PC-3 (cell line): ENCODE measurements around the gene GADL1. TPM values are rescaled to one million over a fixed set of nuclear protein-coding genes. Genes with fewer than 3 reads are reported as not detected.

Experiments used
- ATAC-seq: fragments of 200-7000 bp; cut with Tn5 transposase; 2 replicates; pipeline ENCODE4 v1.9.1; 2020; ENCODE audit warnings: mild to moderate bottlenecking, moderate library complexity
- BruUV-seq: library from RNA; stranded (reverse); fragments of 400-500 nt; replicated peaks from 2 replicates; lab custom pipeline; 2021; lab: Mats Ljungman, UMichigan
- CTCF ChIA-PET: fragments of 300-600 bp; sonication (Branson Sonifier 250); formaldehyde crosslinking; loops from one replicate; lab custom pipeline; 2022; ENCODE audit warnings: antibody characterized with exemption; lab: Charles Lee
- POLR2A ChIA-PET: fragments of 300-600 bp; sonication (Branson Sonifier 250); formaldehyde crosslinking; loops from one replicate; lab custom pipeline; 2022; ENCODE audit warnings: antibody characterized with exemption; ENCODE audit not compliant: unreplicated experiment; lab: Charles Lee
- DNase-seq: peaks from one replicate; pipeline ENCODE4 v3.0.0-alpha.2; 2015
- H2AFZ ChIP-seq: fragments of 300-600 bp; sonication (generic); 2 replicates; pipeline ENCODE4 v1.6.0; 2016; ENCODE audit warnings: antibody characterized with exemption, low read length
- H3F3A ChIP-seq: fragments of 300-600 bp; sonication (generic); one replicate; pipeline ENCODE4 v1.6.0; 2017; ENCODE audit warnings: antibody characterized with exemption, low read length, control low read depth, mild to moderate bottlenecking; ENCODE audit not compliant: unreplicated experiment
- H3K27ac ChIP-seq: fragments of 300-600 bp; sonication (generic); 2 replicates; pipeline ENCODE4 v1.5.1; 2016; ENCODE audit warnings: mild to moderate bottlenecking, low read length
- H3K27me3 ChIP-seq: fragments of 300-600 bp; sonication (generic); 2 replicates; pipeline ENCODE4 v1.6.1; 2016; ENCODE audit warnings: low read length, mixed read lengths
- H3K36me3 ChIP-seq: fragments of 300-600 bp; sonication (generic); 2 replicates; pipeline ENCODE4 v1.6.1; 2016; ENCODE audit warnings: low read depth, mixed run types, low read length, mixed read lengths
- H3K4me1 ChIP-seq: fragments of 300-600 bp; sonication (generic); 2 replicates; pipeline ENCODE4 v1.5.1; 2016; ENCODE audit warnings: low read length; ENCODE audit not compliant: insufficient read depth
- H3K4me2 ChIP-seq: fragments of 300-600 bp; sonication (generic); 2 replicates; pipeline ENCODE4 v1.6.0; 2016; ENCODE audit warnings: low read length
- H3K4me3 ChIP-seq: fragments of 300-600 bp; sonication (generic); 2 replicates; pipeline ENCODE4 v1.5.1; 2016; ENCODE audit warnings: mild to moderate bottlenecking, low read length, mixed read lengths
- H3K79me2 ChIP-seq: fragments of 300-600 bp; sonication (generic); 2 replicates; pipeline ENCODE4 v1.6.1; 2017; ENCODE audit warnings: low read length, mixed read lengths
- H3K9ac ChIP-seq: fragments of 300-600 bp; sonication (generic); 2 replicates; pipeline ENCODE4 v1.6.0; 2016; ENCODE audit warnings: mild to moderate bottlenecking, low read length
- H3K9me2 ChIP-seq: fragments of 300-600 bp; sonication (generic); replicated peaks from 2 replicates; pipeline ENCODE4 v1.6.1; 2016; ENCODE audit warnings: mixed run types, low read length, mixed read lengths
- H3K9me3 ChIP-seq: fragments of 300-600 bp; sonication (generic); 2 replicates; pipeline ENCODE4 v1.6.1; 2016; ENCODE audit warnings: low read length, mixed read lengths
- H4K20me1 ChIP-seq: fragments of 300-600 bp; sonication (generic); 2 replicates; pipeline ENCODE4 v1.6.1; 2016; ENCODE audit warnings: low read length, mixed read lengths
- CTCF ChIP-seq: fragments of 300-600 bp; sonication (generic); conservative IDR thresholded peaks from 2 replicates; pipeline ENCODE4 v1.5.1; 2017; ENCODE audit warnings: antibody characterized with exemption, low read depth, mild to moderate bottlenecking, low read length
- EZH2 ChIP-seq: fragments of 300-600 bp; sonication (generic); IDR thresholded peaks from one replicate; pipeline ENCODE4 v1.6.1; 2017; ENCODE audit warnings: antibody characterized with exemption, mild to moderate bottlenecking, low read length; ENCODE audit not compliant: unreplicated experiment
- EZH2phosphoT487 ChIP-seq: fragments of 300-600 bp; sonication (generic); IDR thresholded peaks from 2 replicates; pipeline ENCODE4 v1.6.1; 2018; ENCODE audit warnings: mild to moderate bottlenecking, antibody characterized with exemption, low read length, borderline replicate concordance
- intact Hi-C: fragments of 100-400 bp; cut with micrococcal nuclease; formaldehyde crosslinking; loops from 2 replicates; pipeline ENCODE4 v1.9.0; 2023
- total RNA-seq: library from RNA; depleted of rRNA; stranded (reverse); fragments of >200 nt; gene quantifications from 2 replicates; pipeline ENCODE4 v1.2.3, GENCODE V29; 2014

The GADL1 gene
- total RNA-seq, 1 experiment from 2014 or later: not detected

- TF ChIP-seq EZH2 (no peak), EZH2phosphoT487 (no peak), CTCF (no peak)
These were observed 207.7 kb downstream of the GADL1 start for GRCh38 chr3:30686799-30687198.

GRCh38 chr3:30686176-30686575 is 208.3 kb downstream of the GADL1 start:
- H3K27ac ChIP-seq: no peak overlapping the region
- no peaks in the 10 kb centered on the region for H3K9me3 ChIP-seq
- no peak overlapping the region for H3K4me2 ChIP-seq
- H3K9me2 ChIP-seq: no peaks in the 10 kb centered on the region
- BruUV-seq: no TSS peak
- no peak overlapping the region for H2AFZ ChIP-seq
- DNase-seq (no peak), ATAC-seq (no peak)
- intact Hi-C loops: loop anchor here (5.0 to 10.0 kb wide), 2 partner anchors 344 to 401 kb away; no protein-coding TSS in a partner anchor
- peaks cover 66% of the 10 kb centered on the region for H3K4me1 ChIP-seq
- H3K9ac ChIP-seq: no peak overlapping the region
- no peaks in the 10 kb centered on the region for H3K27me3 ChIP-seq
- H4K20me1 ChIP-seq: no peaks in the 10 kb centered on the region
- ChIA-PET CTCF (no interaction called here), POLR2A (interaction anchor here (0.7 kb wide), 1 partner anchor 31 kb away, joined by 3 read pairs; no protein-coding TSS in a partner anchor)
- H3K79me2 ChIP-seq: peaks cover 67% of the 10 kb centered on the region
- peaks cover 14% of the 10 kb centered on the region for H3F3A ChIP-seq
- peaks cover 67% of the 10 kb centered on the region for H3K36me3 ChIP-seq
- H3K4me3 ChIP-seq: no peak overlapping the region
- no peak for TF ChIP-seq EZH2phosphoT487
- no peak for TF ChIP-seq CTCF
- TF ChIP-seq EZH2: no peak

More at GRCh38 chr3:30686799-30687198, 207.7 kb downstream of the GADL1 start:
- ChIA-PET CTCF (no interaction called here), POLR2A (interaction anchor here (0.6 kb wide), 1 partner anchor 34 kb away, joined by 3 read pairs; no protein-coding TSS in a partner anchor)
- DNase-seq (no peak), ATAC-seq (no peak)
- Histone ChIP-seq H3K9me3 (no peaks in the 10 kb centered on the region), H3K4me1 (peaks cover 59% of the 10 kb centered on the region), H3F3A (peaks cover 11% of the 10 kb centered on the region), H3K79me2 (peaks cover 67% of the 10 kb centered on the region), H3K36me3 (peaks cover 67% of the 10 kb centered on the region), H3K9ac (no peak overlapping the region), H3K4me2 (no peak overlapping the region), H3K4me3 (no peak overlapping the region), H3K27me3 (no peaks in the 10 kb centered on the region), H3K9me2 (no peaks in the 10 kb centered on the region), H2AFZ (no peak overlapping the region), H3K27ac (no peak overlapping the region), H4K20me1 (no peaks in the 10 kb centered on the region)
- no TSS peak for BruUV-seq
- intact Hi-C loops: loop anchor here (5.0 to 10.0 kb wide), 2 partner anchors 344 to 402 kb away; no protein-coding TSS in a partner anchor

GRCh38 chr3:30685267-30685667 is 209.2 kb downstream of the GADL1 start:
- intact Hi-C loops: loop anchor here (5.0 to 10.0 kb wide), 2 partner anchors 343 to 400 kb away; no protein-coding TSS in a partner anchor
- H3K4me1 ChIP-seq: peaks cover 70% of the 10 kb centered on the region
- H3K27me3 ChIP-seq: no peaks in the 10 kb centered on the region
- H3K36me3 ChIP-seq: peaks cover 58% of the 10 kb centered on the region
- H3K9me3 ChIP-seq: no peaks in the 10 kb centered on the region
- H3K4me3 ChIP-seq: no peak overlapping the region
- ATAC-seq (no peak), DNase-seq (no peak)
- peaks cover 16% of the 10 kb centered on the region for H3F3A ChIP-seq
- no peak overlapping the region for H3K4me2 ChIP-seq
- H2AFZ ChIP-seq: no peak overlapping the region
- H3K79me2 ChIP-seq: peaks cover 59% of the 10 kb centered on the region
- no TSS peak for BruUV-seq
- no peak overlapping the region for H3K27ac ChIP-seq
- no peak for TF ChIP-seq CTCF
- H4K20me1 ChIP-seq: no peaks in the 10 kb centered on the region
- no peaks in the 10 kb centered on the region for H3K9me2 ChIP-seq
- H3K9ac ChIP-seq: no peak overlapping the region
- ChIA-PET POLR2A (interaction anchor here (0.7 kb wide), 1 partner anchor 32 kb away, joined by 3 read pairs; no protein-coding TSS in a partner anchor), CTCF (no interaction called here)
